Keratinocyte (primary cell): Measurements from ENCODE around the gene CDH15.

Experiments used
- CTCF ChIP-seq, 3 experiments: IDR thresholded peaks in 1 of 3; conservative IDR thresholded peaks in 1 of 3; optimal IDR thresholded peaks in 1 of 3; 2 replicates in 2 of 3; 3 replicates in 1 of 3; pipeline versions ENCODE3 to v1.5.1; 2011; ENCODE audit warnings: low read length in 3 of 3, mild to moderate bottlenecking in 3 of 3, moderate library complexity in 2 of 3, control low read depth in 1 of 3, inconsistent platforms in 1 of 3; ENCODE audit not compliant: insufficient read depth in 2 of 3; ENCODE audit errors: extremely low read depth in 1 of 3
- EZH2 ChIP-seq: IDR thresholded peaks from one replicate; pipeline ENCODE4 v1.6.1; 2012; ENCODE audit warnings: inconsistent platforms, mild to moderate bottlenecking, low read length, moderate library complexity

GRCh38 chr16:89155184-89155679 lies 16.3 kb upstream of the CDH15 start:
- TF ChIP-seq CTCF (optimal IDR thresholded peaks at IDR 0.05 in 1 of 3, IDR thresholded peaks at IDR 0.05 in 1 of 3, conservative IDR thresholded peaks at IDR 0.05 in 1 of 3; ENCODE audit: extremely low read depth in 1 of 3, insufficient read depth in 2 of 3, low read length in 3 of 3) = no peak
- TF ChIP-seq EZH2 = no peak
